MM.1S (cell line): Measurements from ENCODE around the gene TYRO3.
"Not testable (repeated sequence)": the region's sequence is repeated elsewhere in the genome, so short reads cannot be mapped to it uniquely, and the experiment has no call there.

Experiments used
- EZH2 ChIP-seq: fragments of 300-600 bp; sonication (generic); optimal IDR thresholded peaks from 2 replicates; pipeline ENCODE3; 2017; ENCODE audit warnings: low read depth, mild to moderate bottlenecking, antibody characterized with exemption, low read length, mixed read lengths
- EZH2phosphoT487 ChIP-seq: fragments of 300-600 bp; sonication (generic); IDR thresholded peaks from 2 replicates; pipeline ENCODE4 v1.6.1; 2018; ENCODE audit warnings: antibody characterized with exemption, low read length
- TF ChIP-seq, protein P1 (sequence below): fragments of 300-600 bp; sonication (generic); IDR thresholded peaks from 2 replicates; pipeline ENCODE4 v1.5.1; 2016; ENCODE audit warnings: antibody characterized with exemption, low read length, mixed read lengths

DNA sequence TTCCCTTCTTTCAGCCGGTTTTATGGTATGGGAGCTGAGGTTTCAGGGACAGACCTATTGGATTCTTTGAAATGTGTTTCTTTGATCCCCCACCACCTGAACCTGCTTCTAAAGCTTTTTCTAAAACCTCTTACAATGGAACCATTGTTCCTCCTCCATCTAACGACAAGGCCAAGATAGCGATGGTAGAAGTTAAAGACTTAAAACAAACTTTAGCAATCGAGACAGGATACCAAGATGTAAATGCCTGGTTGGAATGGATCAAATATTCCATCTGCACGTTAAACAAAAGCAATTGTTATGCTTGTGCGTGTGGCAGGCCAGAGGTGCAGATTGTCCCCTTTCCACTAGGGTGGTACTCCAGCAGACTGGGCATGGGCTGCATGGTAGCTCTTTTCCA is 32.2 kb downstream of the TYRO3 start:
- TF ChIP-seq EZH2phosphoT487, EZH2: not testable (repeated sequence)
- TF ChIP-seq, protein P1, sequence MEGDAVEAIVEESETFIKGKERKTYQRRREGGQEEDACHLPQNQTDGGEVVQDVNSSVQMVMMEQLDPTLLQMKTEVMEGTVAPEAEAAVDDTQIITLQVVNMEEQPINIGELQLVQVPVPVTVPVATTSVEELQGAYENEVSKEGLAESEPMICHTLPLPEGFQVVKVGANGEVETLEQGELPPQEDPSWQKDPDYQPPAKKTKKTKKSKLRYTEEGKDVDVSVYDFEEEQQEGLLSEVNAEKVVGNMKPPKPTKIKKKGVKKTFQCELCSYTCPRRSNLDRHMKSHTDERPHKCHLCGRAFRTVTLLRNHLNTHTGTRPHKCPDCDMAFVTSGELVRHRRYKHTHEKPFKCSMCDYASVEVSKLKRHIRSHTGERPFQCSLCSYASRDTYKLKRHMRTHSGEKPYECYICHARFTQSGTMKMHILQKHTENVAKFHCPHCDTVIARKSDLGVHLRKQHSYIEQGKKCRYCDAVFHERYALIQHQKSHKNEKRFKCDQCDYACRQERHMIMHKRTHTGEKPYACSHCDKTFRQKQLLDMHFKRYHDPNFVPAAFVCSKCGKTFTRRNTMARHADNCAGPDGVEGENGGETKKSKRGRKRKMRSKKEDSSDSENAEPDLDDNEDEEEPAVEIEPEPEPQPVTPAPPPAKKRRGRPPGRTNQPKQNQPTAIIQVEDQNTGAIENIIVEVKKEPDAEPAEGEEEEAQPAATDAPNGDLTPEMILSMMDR, result not testable (repeated sequence)
